Measurements from ENCODE around the gene UVSSA.
"Not testable (repeated sequence)": the region's sequence is repeated elsewhere in the genome, so short reads cannot be mapped to it uniquely, and the experiment has no call there.

The UVSSA gene

GRCh38 chr4:1321486-1321885, 25.5 kb upstream of the UVSSA start:
- no peaks in the 10 kb centered on the region for H4K20me1 ChIP-seq (ENCODE audit: insufficient read depth)
- no peaks in the 10 kb centered on the region for H3K79me2 ChIP-seq (ENCODE audit: insufficient read depth, low read depth)
- no peak overlapping the region for H3K9ac ChIP-seq
- H3K4me3 ChIP-seq (IDR thresholded peaks at IDR 0.05; ENCODE audit: insufficient read depth, low read depth, low read length), result no peak overlapping the region
- H2AFZ ChIP-seq (ENCODE audit: low read depth), result no peak overlapping the region
- no peak overlapping the region for H3K4me2 ChIP-seq
- H3K27me3 ChIP-seq (ENCODE audit: insufficient read depth, low read depth), result no peaks in the 10 kb centered on the region
- no peak for TF ChIP-seq CTCF (conservative IDR thresholded peaks at IDR 0.05; ENCODE audit: low read depth, low read length)
- H3K27ac ChIP-seq, result no peak overlapping the region
- no peaks in the 10 kb centered on the region for H3K4me1 ChIP-seq (ENCODE audit: low read depth, poor library complexity, severe bottlenecking)
- H3K36me3 ChIP-seq (ENCODE audit: insufficient read depth), result no peaks in the 10 kb centered on the region

- H3K4me1 ChIP-seq (ENCODE audit: low read depth, poor library complexity, severe bottlenecking), result no peaks in the 10 kb centered on the region
- no peak overlapping the region for H3K4me3 ChIP-seq (IDR thresholded peaks at IDR 0.05; ENCODE audit: insufficient read depth, low read depth, low read length)
- H3K27ac ChIP-seq, result no peak overlapping the region
- H3K4me2 ChIP-seq, result no peak overlapping the region
- H3K9ac ChIP-seq, result no peak overlapping the region
- H2AFZ ChIP-seq (ENCODE audit: low read depth), result no peak overlapping the region
- H3K27me3 ChIP-seq (ENCODE audit: insufficient read depth, low read depth), result no peaks in the 10 kb centered on the region
- no peaks in the 10 kb centered on the region for H4K20me1 ChIP-seq (ENCODE audit: insufficient read depth)
- no peaks in the 10 kb centered on the region for H3K36me3 ChIP-seq (ENCODE audit: insufficient read depth)
- no peaks in the 10 kb centered on the region for H3K79me2 ChIP-seq (ENCODE audit: insufficient read depth, low read depth)
- TF ChIP-seq CTCF (conservative IDR thresholded peaks at IDR 0.05; ENCODE audit: low read depth, low read length), result no peak
These were observed 24.9 kb upstream of the UVSSA start for GRCh38 chr4:1321946-1322650.

GRCh38 chr4:1323280-1323634, 23.8 kb upstream of the UVSSA start:
- no peaks in the 10 kb centered on the region for H3K79me2 ChIP-seq (ENCODE audit: insufficient read depth, low read depth)
- no peaks in the 10 kb centered on the region for H3K27me3 ChIP-seq (ENCODE audit: insufficient read depth, low read depth)
- no peaks in the 10 kb centered on the region for H3K36me3 ChIP-seq (ENCODE audit: insufficient read depth)
- no peak for TF ChIP-seq CTCF (conservative IDR thresholded peaks at IDR 0.05; ENCODE audit: low read depth, low read length)
- H4K20me1 ChIP-seq (ENCODE audit: insufficient read depth), result no peaks in the 10 kb centered on the region
- H2AFZ ChIP-seq (ENCODE audit: low read depth), result no peak overlapping the region
- no peak overlapping the region for H3K4me3 ChIP-seq (IDR thresholded peaks at IDR 0.05; ENCODE audit: insufficient read depth, low read depth, low read length)
- H3K4me1 ChIP-seq (ENCODE audit: low read depth, poor library complexity, severe bottlenecking), result no peaks in the 10 kb centered on the region
- no peak overlapping the region for H3K27ac ChIP-seq
- H3K9ac ChIP-seq, result no peak overlapping the region
- no peak overlapping the region for H3K4me2 ChIP-seq

GRCh38 chr4:1323635-1324442, 23.2 kb upstream of the UVSSA start:
- no peak for TF ChIP-seq CTCF (conservative IDR thresholded peaks at IDR 0.05; ENCODE audit: low read depth, low read length)
- no peaks in the 10 kb centered on the region for H3K27me3 ChIP-seq (ENCODE audit: insufficient read depth, low read depth)
- no peaks in the 10 kb centered on the region for H3K36me3 ChIP-seq (ENCODE audit: insufficient read depth)
- H3K9ac ChIP-seq, result no peak overlapping the region
- no peak overlapping the region for H3K4me2 ChIP-seq
- H3K4me1 ChIP-seq (ENCODE audit: low read depth, poor library complexity, severe bottlenecking), result no peaks in the 10 kb centered on the region
- no peak overlapping the region for H3K4me3 ChIP-seq (IDR thresholded peaks at IDR 0.05; ENCODE audit: insufficient read depth, low read depth, low read length)
- H3K27ac ChIP-seq, result no peak overlapping the region
- H2AFZ ChIP-seq (ENCODE audit: low read depth), result no peak overlapping the region
- no peaks in the 10 kb centered on the region for H3K79me2 ChIP-seq (ENCODE audit: insufficient read depth, low read depth)
- H4K20me1 ChIP-seq (ENCODE audit: insufficient read depth), result no peaks in the 10 kb centered on the region

- H3K36me3 ChIP-seq (ENCODE audit: insufficient read depth); H2AFZ ChIP-seq (ENCODE audit: low read depth); H3K27me3 ChIP-seq (ENCODE audit: insufficient read depth, low read depth); H3K79me2 ChIP-seq (ENCODE audit: insufficient read depth, low read depth); H3K27ac ChIP-seq; H3K4me3 ChIP-seq (IDR thresholded peaks at IDR 0.05; ENCODE audit: insufficient read depth, low read depth, low read length); H4K20me1 ChIP-seq (ENCODE audit: insufficient read depth); H3K4me1 ChIP-seq (ENCODE audit: low read depth, poor library complexity, severe bottlenecking); H3K4me2 ChIP-seq; H3K9ac ChIP-seq: not testable (repeated sequence)
These were observed 22.4 kb upstream of the UVSSA start for GRCh38 chr4:1324443-1325175.

Data from KMS-11 (cell line).